ENCODE data around the gene CD2AP.

- TF ChIP-seq CTCF (IDR thresholded peaks at IDR 0.05) (no peak), POLR2AphosphoS5 (IDR thresholded peaks at IDR 0.05) (no peak), POLR2A (IDR thresholded peaks at IDR 0.05) (no peak), EP300 (IDR thresholded peaks at IDR 0.05) (no peak)
These were observed 13.5 kb upstream of the CD2AP start for GRCh38 chr6:47464052-47464451.

Data from sigmoid colon (tissue), 4 donors.